Glutamatergic neuron (in vitro differentiated cells): ENCODE data around the gene OR9Q1. TPM values are rescaled to one million over a fixed set of nuclear protein-coding genes. Genes with fewer than 3 reads are reported as not detected.

Source experiments
- DNase-seq: peaks from one replicate; pipeline ENCODE4 v3.0.0; 2022
- H3K27ac Mint-ChIP-seq: one replicate; pipeline ENCODE4 v1.8.0; 2020; ENCODE audit warnings: mild to moderate bottlenecking, mixed read lengths, inconsistent platforms; ENCODE audit not compliant: unreplicated experiment
- H3K27me3 Mint-ChIP-seq: one replicate; pipeline ENCODE4 v1.8.0; 2020; ENCODE audit warnings: mild to moderate bottlenecking, moderate library complexity, mixed read lengths, inconsistent platforms; ENCODE audit not compliant: unreplicated experiment
- H3K36me3 Mint-ChIP-seq: one replicate; pipeline ENCODE4 v1.8.0; 2020; ENCODE audit warnings: mild to moderate bottlenecking, mixed read lengths, inconsistent platforms; ENCODE audit not compliant: unreplicated experiment
- H3K4me1 Mint-ChIP-seq: one replicate; pipeline ENCODE4 v1.8.0; 2020; ENCODE audit warnings: mild to moderate bottlenecking, low read depth, mixed read lengths, inconsistent platforms; ENCODE audit not compliant: unreplicated experiment
- H3K4me3 Mint-ChIP-seq: one replicate; pipeline ENCODE4 v1.8.0; 2020; ENCODE audit warnings: mild to moderate bottlenecking, mixed read lengths, inconsistent platforms; ENCODE audit not compliant: unreplicated experiment
- H3K9me3 Mint-ChIP-seq: one replicate; pipeline ENCODE4 v1.8.0; 2020; ENCODE audit warnings: mild to moderate bottlenecking, moderate library complexity, mixed read lengths, inconsistent platforms; ENCODE audit not compliant: unreplicated experiment
- CTCF ChIP-seq: fragments of 200-600 bp; sonication (generic); IDR thresholded peaks from one replicate; pipeline ENCODE4 v1.5.0; 2021; ENCODE audit not compliant: partially characterized antibody, unreplicated experiment
- total RNA-seq: library from RNA; stranded (reverse); fragmentation: NEBNext Ultra II Directional; extraction: Animal tissue kit (Norgen Biotek cat#: 25700); gene quantifications from one replicate; pipeline ENCODE4 v1.2.1, GENCODE V29; 2021; ENCODE audit not compliant: unreplicated experiment

OR9Q1 gene
- total RNA-seq, 1 donor from 2014 or later = not detected

GRCh38 chr11:58004664-58005063 is 19.0 kb upstream of the OR9Q1 start:
- Mint-ChIP-seq H3K9me3 (no peaks in the 10 kb centered on the region), H3K36me3 (no peaks in the 10 kb centered on the region), H3K4me3 (no peak overlapping the region), H3K4me1 (no peaks in the 10 kb centered on the region), H3K27me3 (no peaks in the 10 kb centered on the region), H3K27ac (no peak overlapping the region)
- DNase-seq = no peak
- no peak for TF ChIP-seq CTCF

- H3K27ac Mint-ChIP-seq = no peak overlapping the region
- H3K27me3 Mint-ChIP-seq = no peaks in the 10 kb centered on the region
- TF ChIP-seq CTCF = no peak
- H3K4me3 Mint-ChIP-seq = no peak overlapping the region
- H3K36me3 Mint-ChIP-seq = no peaks in the 10 kb centered on the region
- H3K9me3 Mint-ChIP-seq = no peaks in the 10 kb centered on the region
- no peaks in the 10 kb centered on the region for H3K4me1 Mint-ChIP-seq
- no peak for DNase-seq
Observed at GRCh38 chr11:58006940-58007339, 16.7 kb upstream of the OR9Q1 start.

GRCh38 chr11:58011771-58012170 is 11.9 kb upstream of the OR9Q1 start:
- no peaks in the 10 kb centered on the region for H3K36me3 Mint-ChIP-seq
- H3K4me1 Mint-ChIP-seq = no peaks in the 10 kb centered on the region
- H3K4me3 Mint-ChIP-seq = no peak overlapping the region
- no peaks in the 10 kb centered on the region for H3K9me3 Mint-ChIP-seq
- H3K27ac Mint-ChIP-seq = no peak overlapping the region
- no peak for DNase-seq
- TF ChIP-seq CTCF = no peak
- H3K27me3 Mint-ChIP-seq = peaks cover 2% of the 10 kb centered on the region

- Mint-ChIP-seq H3K27ac (no peak overlapping the region), H3K4me1 (no peaks in the 10 kb centered on the region), H3K36me3 (no peaks in the 10 kb centered on the region)
Observed at GRCh38 chr11:58024601-58025091, 965 bp downstream of the OR9Q1 start.

GRCh38 chr11:58027341-58027740 is 3.7 kb downstream of the OR9Q1 start:
- Mint-ChIP-seq H3K4me1 (no peaks in the 10 kb centered on the region), H3K4me3 (no peak overlapping the region), H3K36me3 (no peaks in the 10 kb centered on the region), H3K27me3 (no peaks in the 10 kb centered on the region), H3K27ac (no peak overlapping the region), H3K9me3 (peaks cover 1% of the 10 kb centered on the region)
- no peak for DNase-seq
- TF ChIP-seq CTCF = no peak

More at GRCh38 chr11:58024601-58025091, 965 bp downstream of the OR9Q1 start:
- no peak overlapping the region for H3K4me3 Mint-ChIP-seq
- no peak for DNase-seq
- no peaks in the 10 kb centered on the region for H3K27me3 Mint-ChIP-seq
- H3K9me3 Mint-ChIP-seq = peaks cover 1% of the 10 kb centered on the region
- no peak for TF ChIP-seq CTCF
